Loucy (cell line): ENCODE data around the gene UGT2A3.

Experiments used
- H2AFZ ChIP-seq: fragments of 200-600 bp; sonication (generic); 2 replicates; pipeline ENCODE4 v1.6.0; 2016; ENCODE audit warnings: antibody characterized with exemption, mild to moderate bottlenecking, low read length, moderate library complexity
- H3F3A ChIP-seq: fragments of 200-600 bp; 2 replicates; pipeline ENCODE4 v1.6.0; 2016; ENCODE audit warnings: antibody characterized with exemption, low read depth, mild to moderate bottlenecking
- H3K27me3 ChIP-seq: fragments of 200-600 bp; sonication (generic); 2 replicates; pipeline ENCODE4 v1.6.1; 2014; ENCODE audit warnings: low read length, mild to moderate bottlenecking; ENCODE audit not compliant: insufficient read depth, poor library complexity, severe bottlenecking
- H3K36me3 ChIP-seq: fragments of 200-600 bp; sonication (generic); 2 replicates; pipeline ENCODE4 v1.6.1; 2016; ENCODE audit warnings: low read length; ENCODE audit not compliant: insufficient read depth
- H3K4me1 ChIP-seq: fragments of 200-600 bp; sonication (generic); 2 replicates; pipeline ENCODE4 v1.5.1; 2014; ENCODE audit warnings: low read length, mild to moderate bottlenecking; ENCODE audit not compliant: insufficient read depth, poor library complexity, severe bottlenecking
- H3K4me2 ChIP-seq: fragments of 200-600 bp; sonication (generic); 2 replicates; pipeline ENCODE4 v1.6.0; 2014; ENCODE audit warnings: antibody characterized with exemption, low read length, low read depth, mild to moderate bottlenecking; ENCODE audit not compliant: poor library complexity, severe bottlenecking
- H3K4me3 ChIP-seq: fragments of 200-600 bp; sonication (generic); 2 replicates; pipeline ENCODE4 v1.5.1; 2014; ENCODE audit warnings: low read length, mild to moderate bottlenecking, mixed read lengths; ENCODE audit not compliant: poor library complexity, severe bottlenecking
- H3K79me2 ChIP-seq: fragments of 200-600 bp; sonication (generic); 2 replicates; pipeline ENCODE4 v1.6.1; 2014; ENCODE audit warnings: low read length; ENCODE audit not compliant: insufficient read depth
- H3K9ac ChIP-seq: fragments of 200-600 bp; sonication (generic); 2 replicates; pipeline ENCODE4 v1.6.0; 2014; ENCODE audit warnings: mild to moderate bottlenecking, low read depth, low read length, moderate library complexity; ENCODE audit not compliant: poor library complexity, severe bottlenecking
- H3K9me2 ChIP-seq: fragments of 200-600 bp; sonication (generic); replicated peaks from 2 replicates; pipeline ENCODE4 v1.6.1; 2016; ENCODE audit warnings: low read depth, low read length, mixed read lengths
- H3K9me3 ChIP-seq: fragments of 200-600 bp; sonication (generic); 2 replicates; pipeline ENCODE4 v1.6.1; 2014; ENCODE audit warnings: mild to moderate bottlenecking, antibody characterized with exemption, low read length, low read depth; ENCODE audit not compliant: insufficient read depth
- H4K20me1 ChIP-seq: fragments of 200-600 bp; sonication (generic); 2 replicates; pipeline ENCODE4 v1.6.0; 2014; ENCODE audit warnings: antibody characterized with exemption, low read length, mild to moderate bottlenecking; ENCODE audit not compliant: insufficient read depth, poor library complexity, severe bottlenecking
- EZH2phosphoT487 ChIP-seq: fragments of 200-600 bp; IDR thresholded peaks from 2 replicates; pipeline ENCODE4 v1.6.1; 2018; ENCODE audit warnings: antibody characterized with exemption, mild to moderate bottlenecking, moderate library complexity, borderline replicate concordance
- TF ChIP-seq, protein P1 (sequence below): fragments of 200-600 bp; sonication (generic); conservative IDR thresholded peaks from 2 replicates; pipeline ENCODE4 v1.5.1; 2014; ENCODE audit warnings: mild to moderate bottlenecking, antibody characterized with exemption, low read length

UGT2A3 gene

DNA sequence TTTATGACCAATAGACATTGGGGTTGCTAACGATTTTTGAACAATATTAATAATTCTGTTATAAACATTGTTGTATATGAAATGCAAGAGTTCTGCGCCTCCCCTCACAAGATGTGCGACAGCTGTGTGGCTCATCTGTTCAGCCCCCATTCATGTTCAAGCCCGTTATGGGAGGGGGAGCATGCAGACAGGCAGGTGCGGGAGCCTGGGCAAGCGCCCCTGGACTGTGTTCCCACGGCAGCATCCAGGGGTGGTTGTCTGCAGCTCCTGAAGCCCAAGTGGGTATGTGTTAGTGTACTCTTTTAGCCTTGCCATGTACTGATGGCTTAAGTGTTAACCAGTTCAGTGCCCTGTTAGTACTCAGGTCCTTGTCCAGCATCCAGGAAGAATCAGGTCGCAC, 34.6 kb downstream of the UGT2A3 start:
- Histone ChIP-seq H3K27me3 (no peaks in the 10 kb centered on the region), H3K9me2 (no peaks in the 10 kb centered on the region), H3K9me3 (no peaks in the 10 kb centered on the region), H3K79me2 (no peaks in the 10 kb centered on the region), H2AFZ (no peak overlapping the region), H3F3A (no peaks in the 10 kb centered on the region), H3K4me2 (no peak overlapping the region), H3K4me3 (no peak overlapping the region), H3K9ac (no peak overlapping the region), H3K36me3 (no peaks in the 10 kb centered on the region), H3K4me1 (no peaks in the 10 kb centered on the region), H4K20me1 (no peaks in the 10 kb centered on the region)
- TF ChIP-seq, protein P1, sequence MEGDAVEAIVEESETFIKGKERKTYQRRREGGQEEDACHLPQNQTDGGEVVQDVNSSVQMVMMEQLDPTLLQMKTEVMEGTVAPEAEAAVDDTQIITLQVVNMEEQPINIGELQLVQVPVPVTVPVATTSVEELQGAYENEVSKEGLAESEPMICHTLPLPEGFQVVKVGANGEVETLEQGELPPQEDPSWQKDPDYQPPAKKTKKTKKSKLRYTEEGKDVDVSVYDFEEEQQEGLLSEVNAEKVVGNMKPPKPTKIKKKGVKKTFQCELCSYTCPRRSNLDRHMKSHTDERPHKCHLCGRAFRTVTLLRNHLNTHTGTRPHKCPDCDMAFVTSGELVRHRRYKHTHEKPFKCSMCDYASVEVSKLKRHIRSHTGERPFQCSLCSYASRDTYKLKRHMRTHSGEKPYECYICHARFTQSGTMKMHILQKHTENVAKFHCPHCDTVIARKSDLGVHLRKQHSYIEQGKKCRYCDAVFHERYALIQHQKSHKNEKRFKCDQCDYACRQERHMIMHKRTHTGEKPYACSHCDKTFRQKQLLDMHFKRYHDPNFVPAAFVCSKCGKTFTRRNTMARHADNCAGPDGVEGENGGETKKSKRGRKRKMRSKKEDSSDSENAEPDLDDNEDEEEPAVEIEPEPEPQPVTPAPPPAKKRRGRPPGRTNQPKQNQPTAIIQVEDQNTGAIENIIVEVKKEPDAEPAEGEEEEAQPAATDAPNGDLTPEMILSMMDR, result no peak
- no peak for TF ChIP-seq EZH2phosphoT487

DNA sequence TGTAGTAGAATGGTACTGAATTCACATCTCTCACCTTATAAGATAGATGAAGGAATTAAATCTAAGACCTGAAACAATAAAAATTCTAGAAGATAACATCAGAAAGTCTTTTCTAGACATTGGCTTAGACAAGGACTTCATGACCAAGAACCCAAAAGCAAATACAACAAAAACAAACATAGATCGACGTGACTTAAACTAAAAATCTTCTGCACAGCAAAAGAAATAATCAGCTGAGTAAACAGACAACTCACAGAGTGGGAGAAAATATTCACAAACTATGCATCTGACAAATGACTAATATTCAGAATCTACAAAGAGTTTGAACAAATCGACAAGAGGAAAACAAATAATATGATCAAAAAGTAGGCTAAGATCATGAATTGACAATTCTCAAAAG, 38.8 kb downstream of the UGT2A3 start:
- H3K79me2 ChIP-seq, result no peaks in the 10 kb centered on the region
- no peaks in the 10 kb centered on the region for H3K36me3 ChIP-seq
- TF ChIP-seq, protein P1, result no peak
- TF ChIP-seq EZH2phosphoT487, result no peak
- H3K9ac ChIP-seq, result no peak overlapping the region
- no peaks in the 10 kb centered on the region for H3K4me1 ChIP-seq
- no peaks in the 10 kb centered on the region for H3K9me3 ChIP-seq
- H4K20me1 ChIP-seq, result no peaks in the 10 kb centered on the region
- H3K9me2 ChIP-seq, result no peaks in the 10 kb centered on the region
- no peaks in the 10 kb centered on the region for H3F3A ChIP-seq
- H3K4me3 ChIP-seq, result no peak overlapping the region
- H3K4me2 ChIP-seq, result no peak overlapping the region
- no peak overlapping the region for H2AFZ ChIP-seq
- H3K27me3 ChIP-seq, result no peaks in the 10 kb centered on the region

DNA sequence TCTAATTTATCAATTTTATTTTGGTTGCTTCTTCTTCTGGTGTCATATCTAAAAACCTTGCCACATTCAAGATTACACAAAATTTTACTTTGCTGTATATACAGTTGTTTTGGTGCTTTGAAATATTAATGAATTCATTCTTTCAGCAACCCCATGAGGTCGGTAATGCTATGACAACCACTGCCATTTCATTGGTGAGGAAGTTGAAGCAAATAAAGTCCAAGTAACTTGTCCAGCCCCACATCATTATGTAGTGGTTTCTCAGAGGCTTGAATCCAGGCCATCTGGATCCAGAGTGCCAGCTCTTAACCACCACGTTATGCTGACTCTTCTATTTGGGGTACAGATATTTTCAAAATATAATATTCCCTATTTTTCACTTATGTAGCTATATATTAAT, 42.2 kb downstream of the UGT2A3 start:
- Histone ChIP-seq H3K9ac (no peak overlapping the region), H2AFZ (no peak overlapping the region), H3K27me3 (no peaks in the 10 kb centered on the region), H3K9me3 (no peaks in the 10 kb centered on the region), H4K20me1 (no peaks in the 10 kb centered on the region), H3K79me2 (no peaks in the 10 kb centered on the region), H3K4me1 (no peaks in the 10 kb centered on the region), H3K9me2 (no peaks in the 10 kb centered on the region), H3F3A (no peaks in the 10 kb centered on the region), H3K36me3 (no peaks in the 10 kb centered on the region), H3K4me2 (no peak overlapping the region), H3K4me3 (no peak overlapping the region)
- TF ChIP-seq EZH2phosphoT487, result no peak
- TF ChIP-seq, protein P1, result no peak
